Measurements from ENCODE around the gene ERBB4.

DNA sequence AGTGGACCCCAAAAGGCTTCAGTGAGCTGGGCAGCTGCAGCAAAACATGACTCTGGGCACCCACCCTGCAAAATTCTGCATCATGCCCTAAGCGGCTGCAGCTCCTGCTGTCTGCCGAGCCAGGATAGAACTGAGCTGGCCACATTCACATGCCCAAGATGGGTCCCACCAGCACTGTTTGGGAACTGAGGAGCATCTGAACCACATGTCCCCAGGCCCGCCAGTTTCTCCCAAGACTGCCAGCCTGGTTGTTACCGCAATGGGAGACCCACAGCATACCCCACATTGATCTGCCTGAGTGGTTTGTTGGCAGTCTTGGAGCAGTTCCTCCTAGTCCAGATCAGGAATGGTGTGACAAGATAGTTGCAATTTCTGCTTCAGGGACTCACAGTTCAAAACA, 1035.4 kb downstream of the ERBB4 start:
- TF ChIP-seq, protein P1, sequence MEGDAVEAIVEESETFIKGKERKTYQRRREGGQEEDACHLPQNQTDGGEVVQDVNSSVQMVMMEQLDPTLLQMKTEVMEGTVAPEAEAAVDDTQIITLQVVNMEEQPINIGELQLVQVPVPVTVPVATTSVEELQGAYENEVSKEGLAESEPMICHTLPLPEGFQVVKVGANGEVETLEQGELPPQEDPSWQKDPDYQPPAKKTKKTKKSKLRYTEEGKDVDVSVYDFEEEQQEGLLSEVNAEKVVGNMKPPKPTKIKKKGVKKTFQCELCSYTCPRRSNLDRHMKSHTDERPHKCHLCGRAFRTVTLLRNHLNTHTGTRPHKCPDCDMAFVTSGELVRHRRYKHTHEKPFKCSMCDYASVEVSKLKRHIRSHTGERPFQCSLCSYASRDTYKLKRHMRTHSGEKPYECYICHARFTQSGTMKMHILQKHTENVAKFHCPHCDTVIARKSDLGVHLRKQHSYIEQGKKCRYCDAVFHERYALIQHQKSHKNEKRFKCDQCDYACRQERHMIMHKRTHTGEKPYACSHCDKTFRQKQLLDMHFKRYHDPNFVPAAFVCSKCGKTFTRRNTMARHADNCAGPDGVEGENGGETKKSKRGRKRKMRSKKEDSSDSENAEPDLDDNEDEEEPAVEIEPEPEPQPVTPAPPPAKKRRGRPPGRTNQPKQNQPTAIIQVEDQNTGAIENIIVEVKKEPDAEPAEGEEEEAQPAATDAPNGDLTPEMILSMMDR (IDR thresholded peaks at IDR 0.05; ENCODE audit: insufficient read depth, low read depth, low read length) = no peak
- TF ChIP-seq EZH2 (IDR thresholded peaks at IDR 0.05; ENCODE audit: insufficient read depth, low read length) = no peak

All from astrocyte (in vitro differentiated cells and primary cell).